Embryonic facial prominence (tissue), 1 donor: ENCODE results near the gene EPHA4.
A peak's percentile ranks its signal among the peaks of the same experiment; 100 is the strongest.

Experiments
- DNase-seq: peaks from one replicate; pipeline ENCODE4 v3.0.0-alpha.2; 2016; ENCODE audit errors: extremely low spot score

EPHA4 gene

DNA sequence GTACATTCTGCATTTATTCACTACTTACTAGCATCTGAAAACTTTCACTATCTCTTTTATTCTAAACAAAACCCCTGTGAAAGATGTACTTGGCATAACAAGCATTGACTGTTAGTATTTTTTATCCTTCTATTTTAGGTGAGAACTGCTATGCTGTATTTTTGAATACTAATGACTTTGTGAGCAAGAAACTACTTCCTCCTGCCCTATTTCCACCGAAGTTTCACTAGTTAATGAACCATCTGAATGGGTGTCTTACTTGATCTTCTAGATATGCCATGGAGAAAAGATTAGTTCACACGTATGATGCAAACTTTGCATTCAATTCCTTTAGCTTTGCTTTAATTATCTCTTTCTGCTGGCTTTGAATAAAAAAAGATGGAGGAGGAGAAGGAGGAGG is 68.1 kb downstream of the EPHA4 start:
- no peak for DNase-seq

- DNase-seq, result no peak
These were observed 69.7 kb downstream of the EPHA4 start for GRCh38 chr2:221502270-221503010.

DNA sequence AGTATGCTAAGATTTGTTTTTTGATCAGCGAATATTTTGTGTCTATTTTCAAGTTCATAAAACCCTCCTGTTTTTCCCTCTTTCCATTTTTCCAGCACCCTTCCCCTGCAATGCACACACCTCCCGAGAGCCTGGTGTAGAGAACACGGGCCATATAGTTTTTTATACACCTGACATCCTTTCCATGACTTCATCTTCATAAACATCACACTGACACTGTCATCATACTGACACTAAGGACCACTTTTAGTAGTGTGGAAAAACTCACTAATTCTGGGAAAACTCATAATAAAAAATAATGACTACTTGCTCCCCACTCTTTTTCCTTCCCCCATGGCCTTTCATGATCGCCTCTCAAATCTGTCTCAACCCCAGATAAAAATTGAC is 70.2 kb downstream of the EPHA4 start:
- no peak for DNase-seq

- DNase-seq, result no peak
These were observed 70.8 kb downstream of the EPHA4 start for GRCh38 chr2:221501210-221501882.

DNA sequence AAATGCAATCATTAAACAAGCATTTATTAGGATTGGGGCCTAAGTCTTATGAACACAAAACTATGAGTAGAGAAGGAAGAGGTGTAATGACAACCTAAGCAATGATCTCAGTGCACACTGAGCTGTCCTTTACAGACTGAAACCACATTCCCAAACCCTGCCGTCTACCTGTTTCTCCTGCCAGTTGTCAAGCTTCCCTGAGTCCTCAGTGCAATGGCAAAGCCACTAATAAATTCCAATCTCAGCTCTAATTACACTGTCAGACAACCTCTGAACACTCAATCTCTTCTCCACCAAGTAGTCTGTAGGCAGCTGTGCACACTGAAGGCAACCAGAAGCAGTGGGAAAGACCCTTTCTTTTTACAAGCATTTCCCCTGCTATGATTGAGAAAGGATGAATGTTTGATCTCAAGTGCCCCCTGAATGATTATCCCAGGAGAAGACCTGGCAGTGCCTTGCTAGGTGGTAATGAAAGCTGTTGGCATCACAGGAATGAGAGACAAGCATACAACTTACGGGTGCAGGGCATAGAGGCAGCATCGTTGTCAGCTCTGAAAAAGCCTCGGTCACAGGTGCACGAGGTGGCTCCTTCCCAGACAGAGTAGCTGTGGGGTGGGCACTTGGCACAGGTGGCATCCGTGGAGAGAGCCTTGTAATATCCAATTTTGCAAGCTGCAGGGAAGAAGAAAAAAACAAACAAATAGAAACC is 71.4 kb downstream of the EPHA4 start:
- DNase-seq, result no peak

- no peak for DNase-seq
These were observed 76.4 kb downstream of the EPHA4 start for GRCh38 chr2:221495731-221496130.

GRCh38 chr2:221494556-221494955 is 77.5 kb downstream of the EPHA4 start:
- no peak for DNase-seq

GRCh38 chr2:221493391-221493790 is 78.7 kb downstream of the EPHA4 start:
- no peak for DNase-seq

GRCh38 chr2:221492636-221493035 is 79.5 kb downstream of the EPHA4 start:
- no peak for DNase-seq

- DNase-seq, result no peak
These were observed 81.5 kb downstream of the EPHA4 start for GRCh38 chr2:221490506-221491060.

- no peak for DNase-seq
These were observed 83.8 kb downstream of the EPHA4 start for GRCh38 chr2:221488136-221488807.

GRCh38 chr2:221486106-221486505 is 86.0 kb downstream of the EPHA4 start:
- no peak for DNase-seq

DNA sequence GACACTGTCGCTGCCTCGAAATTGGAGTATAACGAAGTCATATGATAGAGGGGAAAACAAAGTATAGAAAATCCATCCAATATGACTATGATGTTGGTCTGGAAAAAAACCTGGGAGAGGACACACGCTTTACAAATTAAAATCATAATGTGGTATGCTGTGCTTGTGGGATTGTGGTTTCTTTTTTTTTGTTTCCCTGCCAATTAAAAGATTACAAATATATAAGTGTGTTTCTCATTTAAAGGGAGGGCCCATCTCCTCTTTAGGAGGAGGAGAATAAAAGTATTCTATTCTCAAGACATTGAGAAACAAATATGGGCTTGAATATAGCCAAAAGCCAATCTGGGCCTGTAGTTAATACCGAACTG is 86.6 kb downstream of the EPHA4 start:
- peak; percentile 27 for DNase-seq

DNA sequence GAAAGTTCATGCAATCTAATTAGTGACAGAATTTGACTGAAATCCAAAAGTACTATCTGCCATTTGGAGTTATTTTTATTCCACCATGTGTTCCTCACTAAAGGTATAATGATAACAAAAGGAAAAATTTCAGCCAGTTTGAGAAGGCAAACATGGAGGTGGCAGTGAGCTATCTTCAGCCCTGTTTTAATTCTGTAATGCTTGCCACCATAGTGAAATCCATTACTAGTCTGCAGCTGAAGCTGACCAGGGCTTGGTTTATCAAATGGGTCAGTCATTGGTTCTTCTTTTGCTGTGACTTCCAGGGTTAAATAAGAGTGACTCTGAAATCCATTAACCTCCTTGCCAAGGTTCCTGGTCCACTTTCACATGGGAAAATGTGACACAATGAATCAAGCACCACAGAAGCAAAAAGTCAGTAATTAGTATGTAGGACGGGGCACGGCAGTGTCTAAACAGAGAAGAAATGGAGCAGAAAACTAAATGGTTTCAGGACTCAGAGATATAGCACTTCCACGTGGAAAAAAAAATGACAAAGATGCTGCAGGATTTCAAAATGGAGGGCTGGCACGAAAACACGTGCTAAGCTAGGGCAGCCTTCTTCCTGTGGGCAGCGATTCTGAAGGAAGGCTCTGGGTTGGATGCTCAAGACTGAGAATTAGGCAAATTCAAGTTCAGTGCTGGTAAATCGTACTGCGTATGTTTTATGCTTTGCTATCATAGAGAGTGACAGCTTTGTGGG is 87.2 kb downstream of the EPHA4 start:
- no peak for DNase-seq

- no peak for DNase-seq
These were observed 89.2 kb downstream of the EPHA4 start for GRCh38 chr2:221482666-221483455.

- no peak for DNase-seq
These were observed 91.3 kb downstream of the EPHA4 start for GRCh38 chr2:221480821-221481220.

DNA sequence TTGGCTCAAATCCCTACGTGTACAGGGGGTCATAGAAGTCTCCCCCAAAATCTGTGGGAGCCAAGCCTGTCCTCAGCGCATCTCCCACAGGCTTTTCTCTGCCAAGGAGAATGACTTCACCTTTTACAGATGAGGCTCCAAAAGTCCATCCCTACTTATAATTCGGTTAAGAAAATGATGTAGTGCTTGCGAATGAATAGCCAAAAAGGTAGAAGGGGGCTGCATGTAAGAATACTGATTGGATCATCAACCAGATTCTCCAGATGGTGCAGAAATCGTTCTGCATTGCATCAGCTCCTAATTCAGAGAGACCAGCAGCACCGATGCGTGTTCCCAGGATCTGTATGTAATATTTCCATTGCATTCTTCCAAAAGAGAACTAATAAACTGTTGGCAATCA is 91.9 kb downstream of the EPHA4 start:
- DNase-seq, result peak; percentile 37

GRCh38 chr2:221478485-221478863 is 93.6 kb downstream of the EPHA4 start:
- DNase-seq, result no peak

GRCh38 chr2:221477714-221478484 is 94.2 kb downstream of the EPHA4 start:
- DNase-seq, result no peak

GRCh38 chr2:221476195-221476594 is 95.9 kb downstream of the EPHA4 start:
- no peak for DNase-seq
